ENCODE measurements around the gene SLC9A9. TPM values are rescaled to one million over a fixed set of nuclear protein-coding genes. Genes with fewer than 3 reads are reported as not detected.

Gene SLC9A9
- total and polyA plus RNA-seq, 2 of the 8 experiments (the other 6 are each of a cell fraction or from before 2014, with no cell fraction given): 0.48 to 1.1 TPM

GRCh38 chr3:143321058-143321769 lies 527.1 kb downstream of the SLC9A9 start:
- Histone ChIP-seq H4K5ac (ENCODE audit: insufficient read length, low read depth, low read length) (no peak overlapping the region), H2BK12ac (ENCODE audit: low read depth, low read length) (no peak overlapping the region), H3K4me1 (replicated peaks in 1 of 4; ENCODE audit: control insufficient read depth in 3 of 4, insufficient read depth in 4 of 4, low read length in 3 of 4) (no peaks in the 10 kb centered on the region), H3K9ac (replicated peaks in 1 of 4; ENCODE audit: extremely low read depth in 1 of 4, low read depth in 3 of 4, low read length in 3 of 4) (no peak overlapping the region), H2AK5ac (ENCODE audit: low read depth, low read length) (no peak overlapping the region), H3K14ac (ENCODE audit: insufficient read length) (no peak overlapping the region), H3K4me3 (ENCODE audit: extremely low read depth in 1 of 4, insufficient read depth in 2 of 4, low read depth in 3 of 4, low read length in 4 of 4) (no peak overlapping the region), H3K18ac (ENCODE audit: extremely low read depth, low read length) (no peak overlapping the region), H4K8ac (ENCODE audit: extremely low read depth, insufficient read depth, low read length) (no peak overlapping the region), H3K36me3 (ENCODE audit: control insufficient read depth in 2 of 4, insufficient read depth in 4 of 4, low read length in 3 of 4) (no peaks in the 10 kb centered on the region), H3K56ac (replicated peaks; ENCODE audit: insufficient read length, low read depth, low read length) (no peak overlapping the region), H3K27me3 (replicated peaks in 1 of 4; ENCODE audit: control insufficient read depth in 3 of 4, extremely low read depth in 1 of 4, insufficient read depth in 3 of 4, low read length in 3 of 4) (no peaks in the 10 kb centered on the region), H2AFZ (ENCODE audit: low read length) (no peak overlapping the region), H3K4me2 (ENCODE audit: insufficient read depth in 1 of 2, low read depth in 2 of 2, low read length in 2 of 2) (no peak overlapping the region), H3K4ac (replicated peaks; ENCODE audit: insufficient read length, low read depth, low read length) (no peak overlapping the region), H3K79me2 (ENCODE audit: control insufficient read depth in 1 of 2, insufficient read depth in 2 of 2, low read length in 2 of 2) (no peaks in the 10 kb centered on the region), H4K91ac (replicated peaks; ENCODE audit: insufficient read length, low read length) (no peak overlapping the region), H2BK15ac (ENCODE audit: low read length) (no peak overlapping the region), H2BK120ac (replicated peaks; ENCODE audit: low read depth, low read length) (no peak overlapping the region), H3K23ac (ENCODE audit: insufficient read length) (no peak overlapping the region), H3K23me2 (ENCODE audit: low read depth, low read length) (no peaks in the 10 kb centered on the region), H3K27ac (ENCODE audit: low read depth, low read length) (no peak overlapping the region), H2BK20ac (ENCODE audit: low read length) (no peak overlapping the region), H3K79me1 (ENCODE audit: low read depth, low read length) (no peaks in the 10 kb centered on the region), H3K9me3 (ENCODE audit: insufficient read depth in 2 of 2, low read depth in 1 of 2, low read length in 1 of 2) (no peaks in the 10 kb centered on the region), H2BK5ac (ENCODE audit: low read depth, low read length) (no peak overlapping the region), H4K20me1 (replicated peaks in 1 of 2; ENCODE audit: control insufficient read depth in 1 of 2, insufficient read depth in 2 of 2, low read length in 2 of 2) (no peaks in the 10 kb centered on the region)
- FAIRE-seq (no peak), DNase-seq (ENCODE audit: low read depth in 1 of 2, low spot score in 2 of 2) (no peak)
- ChIA-PET CTCF (ENCODE audit: partially characterized antibody) (no interaction called here), POLR2A (ENCODE audit: partially characterized antibody) (no interaction called here)
- 96% methylated on average over 5 of the region's 5 CpGs; no CpG with 5 or more reads in 1 of the 2 experiments for WGBS, 2 experiments (ENCODE audit: extremely low coverage in 1 of 2, insufficient coverage in 1 of 2, insufficient read length in 1 of 2, insufficient replicate concordance in 2 of 2, low coverage in 1 of 2, low lambda C conversion rate in 2 of 2, missing lambda C conversion rate in 1 of 2)
- TF ChIP-seq KDM1A (IDR thresholded peaks at IDR 0.05; ENCODE audit: borderline replicate concordance, low read length) (no peak), CREB1 (IDR thresholded peaks at IDR 0.05) (no peak), HDAC6 (IDR thresholded peaks at IDR 0.05; ENCODE audit: low read depth, low read length) (no peak), CEBPB (IDR thresholded peaks at IDR 0.05; ENCODE audit: low read depth, low read length) (no peak), SP1 (IDR thresholded peaks at IDR 0.05; ENCODE audit: low read depth, low read length) (no peak), BACH1 (IDR thresholded peaks at IDR 0.05; ENCODE audit: low read length) (no peak), RNF2 (IDR thresholded peaks at IDR 0.05; ENCODE audit: borderline replicate concordance, low read depth, low read length, missing control alignments, poor library complexity, severe bottlenecking) (no peak), TEAD4 (IDR thresholded peaks at IDR 0.05; ENCODE audit: low read depth, low read length) (no peak)
